Hindlimb muscle (tissue), 1 donor: ENCODE results near the gene LTO1. TPM values are rescaled to one million over a fixed set of nuclear protein-coding genes. Genes with fewer than 3 reads are reported as not detected.

ENCODE experiments used
- DNase-seq: peaks from one replicate; pipeline ENCODE4 v3.0.0-alpha.2; 2013
- polyA plus RNA-seq: library from polyadenylated mRNA; unstranded; fragments of 120-200 nt; gene quantifications from one replicate; pipeline ENCODE4 v1.2.1, GENCODE V29; 2013; ENCODE audit not compliant: insufficient read length

Gene LTO1
- polyA plus RNA-seq, 1 donor, result 19.6 TPM

GRCh38 chr11:69674267-69674885 lies 777 bp downstream of the LTO1 start:
- DNase-seq, result no peak

- no peak for DNase-seq
Observed at GRCh38 chr11:69671734-69672465, 3.3 kb downstream of the LTO1 start.

GRCh38 chr11:69670158-69670845 lies 4.9 kb downstream of the LTO1 start:
- peak; percentile 89 for DNase-seq

GRCh38 chr11:69669486-69669885 lies 5.7 kb downstream of the LTO1 start:
- no peak for DNase-seq

- no peak for DNase-seq
Observed at GRCh38 chr11:69667619-69668604, 7.2 kb downstream of the LTO1 start.

- no peak for DNase-seq
Observed at GRCh38 chr11:69666752-69667536, 8.2 kb downstream of the LTO1 start.

GRCh38 chr11:69666261-69666660 lies 8.9 kb downstream of the LTO1 start:
- no peak for DNase-seq

- DNase-seq, result no peak
Observed at GRCh38 chr11:69665669-69666068, 9.5 kb downstream of the LTO1 start.

GRCh38 chr11:69664901-69665300 lies 10.3 kb downstream of the LTO1 start:
- no peak for DNase-seq

GRCh38 chr11:69664103-69664775 lies 10.9 kb downstream of the LTO1 start:
- no peak for DNase-seq

GRCh38 chr11:69663326-69663725 lies 11.8 kb downstream of the LTO1 start:
- DNase-seq, result no peak

GRCh38 chr11:69662806-69663205 lies 12.3 kb downstream of the LTO1 start:
- no peak for DNase-seq

- no peak for DNase-seq
Observed at GRCh38 chr11:69662021-69662698, 13.0 kb downstream of the LTO1 start.

- no peak for DNase-seq
Observed at GRCh38 chr11:69661413-69661715, 13.8 kb downstream of the LTO1 start.

- DNase-seq, result no peak
Observed at GRCh38 chr11:69660001-69660500, 15.1 kb downstream of the LTO1 start.

GRCh38 chr11:69659591-69659990 lies 15.6 kb downstream of the LTO1 start:
- DNase-seq, result no peak

- no peak for DNase-seq
Observed at GRCh38 chr11:69658626-69659450, 16.3 kb downstream of the LTO1 start.

GRCh38 chr11:69657911-69658625 lies 17.1 kb downstream of the LTO1 start:
- no peak for DNase-seq

- DNase-seq, result no peak
Observed at GRCh38 chr11:69657456-69657910, 17.7 kb downstream of the LTO1 start.
